ENCODE results near the gene HADHB.

- no peak for TF ChIP-seq CTCF (IDR thresholded peaks at IDR 0.05; ENCODE audit: low read depth, low read length, poor library complexity, severe bottlenecking)
- no peak for TF ChIP-seq EZH2phosphoT487 (IDR thresholded peaks at IDR 0.05; ENCODE audit: borderline replicate concordance, low read length)
Measured at GRCh38 chr2:26214759-26215158, 30.0 kb upstream of the HADHB start.
